ENCODE data around the gene CASKIN2. TPM values are rescaled to one million over a fixed set of nuclear protein-coding genes. Genes with fewer than 3 reads are reported as not detected.

Gene CASKIN2
- total RNA-seq, 6 donors from 2014 or later: 24.1 to 113 (median 48.5) TPM

DNA sequence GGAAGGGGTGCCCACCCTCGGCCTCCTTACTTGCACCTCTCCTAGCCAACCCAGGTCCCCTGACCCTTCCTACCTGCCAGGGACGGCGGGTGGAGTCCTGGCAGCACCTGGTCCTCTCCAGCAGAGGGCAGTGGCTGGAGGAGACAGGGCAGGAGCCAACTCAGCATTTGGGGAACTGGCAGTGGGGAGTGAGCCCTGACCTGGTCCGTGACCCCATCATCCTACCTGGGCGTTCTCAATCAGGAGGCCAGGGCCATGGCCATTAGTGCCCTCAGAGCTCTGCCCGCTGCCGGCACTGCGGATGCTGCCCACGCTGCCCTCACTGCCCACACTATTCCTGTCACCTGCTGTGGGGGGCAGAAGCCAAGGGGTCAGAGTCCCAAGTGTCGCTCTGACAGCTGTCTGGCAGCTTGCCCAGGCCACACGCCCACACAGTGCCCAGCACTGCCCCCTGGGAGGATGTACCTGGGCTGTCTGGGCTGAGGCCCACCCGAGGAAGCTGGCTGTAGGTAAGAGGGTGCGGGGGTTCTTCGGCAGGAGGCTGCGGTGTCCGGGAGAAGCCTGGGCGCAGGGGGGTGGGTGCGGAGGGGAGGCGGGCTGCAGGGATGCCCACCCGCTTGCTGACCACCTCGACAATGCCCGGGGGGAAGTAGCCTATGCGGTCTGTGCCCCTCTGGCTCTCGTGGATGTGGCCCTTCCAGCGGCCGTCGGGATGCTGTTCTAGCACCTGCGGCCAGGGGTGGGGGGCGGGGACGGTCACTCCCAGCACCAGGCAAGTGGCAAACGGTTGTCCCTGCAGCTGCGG, 10.8 kb downstream of the CASKIN2 start:
- no peaks in the 10 kb centered on the region for H3K27me3 ChIP-seq
- H3K9me3 ChIP-seq: no peaks in the 10 kb centered on the region
- TF ChIP-seq, protein P1, sequence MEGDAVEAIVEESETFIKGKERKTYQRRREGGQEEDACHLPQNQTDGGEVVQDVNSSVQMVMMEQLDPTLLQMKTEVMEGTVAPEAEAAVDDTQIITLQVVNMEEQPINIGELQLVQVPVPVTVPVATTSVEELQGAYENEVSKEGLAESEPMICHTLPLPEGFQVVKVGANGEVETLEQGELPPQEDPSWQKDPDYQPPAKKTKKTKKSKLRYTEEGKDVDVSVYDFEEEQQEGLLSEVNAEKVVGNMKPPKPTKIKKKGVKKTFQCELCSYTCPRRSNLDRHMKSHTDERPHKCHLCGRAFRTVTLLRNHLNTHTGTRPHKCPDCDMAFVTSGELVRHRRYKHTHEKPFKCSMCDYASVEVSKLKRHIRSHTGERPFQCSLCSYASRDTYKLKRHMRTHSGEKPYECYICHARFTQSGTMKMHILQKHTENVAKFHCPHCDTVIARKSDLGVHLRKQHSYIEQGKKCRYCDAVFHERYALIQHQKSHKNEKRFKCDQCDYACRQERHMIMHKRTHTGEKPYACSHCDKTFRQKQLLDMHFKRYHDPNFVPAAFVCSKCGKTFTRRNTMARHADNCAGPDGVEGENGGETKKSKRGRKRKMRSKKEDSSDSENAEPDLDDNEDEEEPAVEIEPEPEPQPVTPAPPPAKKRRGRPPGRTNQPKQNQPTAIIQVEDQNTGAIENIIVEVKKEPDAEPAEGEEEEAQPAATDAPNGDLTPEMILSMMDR (IDR thresholded peaks at IDR 0.05): peak; percentile 51 to 71 (median 63)
- TF ChIP-seq EP300 (IDR thresholded peaks at IDR 0.05) (no peak), POLR2AphosphoS5 (IDR thresholded peaks at IDR 0.05) (no peak)
- ATAC-seq (ENCODE audit: low FRiP score in 2 of 2): peak; percentile 0 to 27
- peak in 1 of 2 donors; percentile 75 for DNase-seq
- H3K4me3 ChIP-seq: no peak overlapping the region
- peaks cover 0 to 99% (median 61%) of the 10 kb centered on the region in 4 donors for H3K36me3 ChIP-seq
- 71 to 80% methylated on average over 15 to 16 of the region's 32 CpGs for WGBS, 2 donors
- peaks cover 18 to 58% (median 25%) of the 10 kb centered on the region in 4 donors for H3K4me1 ChIP-seq
- H3K27ac ChIP-seq: peak overlapping the region in 3 of 4 donors; percentile 21 to 57 (median 45)

DNA sequence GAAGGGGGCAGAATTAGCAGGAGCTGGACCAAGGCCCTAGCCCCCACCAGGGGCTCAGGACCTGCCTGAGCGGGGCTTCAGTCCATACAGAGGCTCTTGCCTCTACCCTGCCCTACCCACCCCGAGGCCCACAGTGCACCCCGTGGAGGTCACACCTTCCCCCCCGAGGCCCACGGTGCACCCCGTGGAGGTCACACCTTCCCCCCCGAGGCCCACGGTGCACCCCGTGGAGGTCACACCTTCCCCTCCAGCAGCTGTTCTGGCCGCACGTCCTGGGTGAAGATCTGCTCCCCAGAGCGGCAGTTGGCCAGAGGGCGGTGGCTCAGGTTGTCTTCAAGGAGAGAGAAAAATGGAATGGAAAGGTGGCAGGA, 11.4 kb downstream of the CASKIN2 start:
- Histone ChIP-seq H3K9me3 (no peaks in the 10 kb centered on the region), H3K36me3 (peaks cover 0 to 97% (median 66%) of the 10 kb centered on the region in 4 donors), H3K27me3 (no peaks in the 10 kb centered on the region), H3K4me3 (no peak overlapping the region), H3K27ac (peak overlapping the region in 2 of 4 donors; percentile 45 to 57), H3K4me1 (peaks cover 22 to 58% (median 26%) of the 10 kb centered on the region in 4 donors)
- no peak for ATAC-seq (ENCODE audit: low FRiP score in 2 of 2)
- peak in 1 of 2 donors; percentile 62 for DNase-seq
- TF ChIP-seq EP300 (IDR thresholded peaks at IDR 0.05) (no peak), POLR2A (IDR thresholded peaks at IDR 0.05) (no peak), POLR2AphosphoS5 (IDR thresholded peaks at IDR 0.05) (no peak)
- TF ChIP-seq, protein P1 (IDR thresholded peaks at IDR 0.05): no peak
- 78 to 84% methylated on average over 7 to 13 of the region's 13 CpGs for WGBS, 2 donors

DNA sequence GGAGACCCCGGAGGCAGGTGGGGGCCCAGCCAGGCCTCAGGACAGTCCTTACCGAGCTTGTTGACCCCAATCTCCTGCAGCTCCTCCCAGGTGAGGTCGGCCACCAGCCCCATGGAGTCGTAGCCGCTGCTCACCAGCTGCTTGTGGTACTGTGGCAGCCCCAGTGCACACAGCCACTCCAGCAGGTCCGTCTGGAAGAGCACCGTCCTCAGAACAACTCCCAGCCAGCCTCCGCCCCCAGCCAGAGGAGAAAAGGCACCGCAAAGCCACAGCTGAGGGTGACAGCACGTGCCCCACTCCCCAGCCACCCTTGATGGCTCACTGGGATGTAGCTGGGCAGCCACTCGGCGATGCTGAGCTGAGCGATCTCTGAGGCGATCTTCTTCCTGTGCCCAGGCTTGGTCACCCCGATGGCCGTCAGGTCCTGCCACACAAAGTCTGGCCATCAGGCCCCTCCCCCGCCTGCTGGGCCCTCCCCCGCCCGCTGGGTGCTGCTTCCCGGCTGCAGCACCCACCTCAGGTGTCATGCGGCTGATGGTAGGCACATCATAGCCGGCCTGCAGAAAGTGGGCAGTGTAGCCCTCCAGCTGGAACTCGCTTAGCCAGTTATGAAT, 11.9 kb downstream of the CASKIN2 start:
- peaks cover 22 to 58% (median 28%) of the 10 kb centered on the region in 4 donors for H3K4me1 ChIP-seq
- peaks cover 0 to 96% (median 71%) of the 10 kb centered on the region in 4 donors for H3K36me3 ChIP-seq
- H3K4me3 ChIP-seq: no peak overlapping the region
- 80 to 90% methylated on average over 5 to 12 of the region's 23 CpGs for WGBS, 2 donors
- TF ChIP-seq POLR2A (IDR thresholded peaks at IDR 0.05) (no peak), EP300 (IDR thresholded peaks at IDR 0.05) (no peak), POLR2AphosphoS5 (IDR thresholded peaks at IDR 0.05) (no peak)
- TF ChIP-seq, protein P1 (IDR thresholded peaks at IDR 0.05): no peak
- ATAC-seq (ENCODE audit: low FRiP score in 2 of 2) (no peak), DNase-seq (peak in 1 of 2 donors; percentile 64)
- peak overlapping the region in 1 of 4 donors; percentile 57 for H3K27ac ChIP-seq
- H3K27me3 ChIP-seq: no peaks in the 10 kb centered on the region
- no peaks in the 10 kb centered on the region for H3K9me3 ChIP-seq

DNA sequence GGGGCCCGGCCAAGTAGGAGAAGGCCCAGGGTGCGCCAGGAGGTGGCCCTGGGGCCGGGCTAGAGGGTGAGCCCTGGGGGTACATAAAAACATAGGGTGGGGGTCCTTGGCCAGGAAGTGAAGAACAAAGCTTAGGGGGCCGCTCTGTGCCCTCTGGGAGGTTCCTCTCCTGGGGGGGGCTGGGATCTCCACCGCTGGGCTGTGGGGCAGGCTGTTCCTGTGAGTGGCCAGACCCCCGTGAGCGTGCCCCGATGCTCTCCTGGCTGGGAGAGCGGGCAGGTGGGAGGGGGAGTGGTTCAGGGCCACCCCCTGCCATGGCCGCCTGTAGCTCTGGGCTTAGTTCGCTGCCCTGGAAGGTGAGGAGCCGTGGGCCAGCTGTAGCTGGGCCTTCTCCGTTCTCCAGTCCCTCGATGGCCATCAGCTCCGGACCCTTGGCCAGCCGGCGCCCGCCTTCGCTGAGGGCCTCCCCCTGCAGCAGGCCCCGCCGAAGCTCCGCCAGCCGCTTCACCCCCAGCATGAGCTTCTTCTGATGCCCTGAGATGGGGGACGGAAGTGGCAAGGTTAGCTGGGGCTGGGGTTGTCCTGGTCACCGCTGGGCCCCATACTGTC, 12.5 kb downstream of the CASKIN2 start:
- H3K4me3 ChIP-seq: no peak overlapping the region
- TF ChIP-seq EP300 (IDR thresholded peaks at IDR 0.05) (no peak), POLR2A (IDR thresholded peaks at IDR 0.05) (no peak), POLR2AphosphoS5 (IDR thresholded peaks at IDR 0.05) (no peak)
- TF ChIP-seq, protein P1 (IDR thresholded peaks at IDR 0.05): no peak
- H3K9me3 ChIP-seq: no peaks in the 10 kb centered on the region
- no peaks in the 10 kb centered on the region for H3K27me3 ChIP-seq
- 91% methylated on average over 25 of the region's 25 CpGs; no CpG with 5 or more reads in 1 of the 2 donors for WGBS, 2 donors
- H3K4me1 ChIP-seq: peaks cover 19 to 58% (median 30%) of the 10 kb centered on the region in 4 donors
- no peak for ATAC-seq (ENCODE audit: low FRiP score in 2 of 2)
- DNase-seq: peak in 1 of 2 donors; percentile 83
- H3K36me3 ChIP-seq: peaks cover 4 to 96% (median 77%) of the 10 kb centered on the region in 4 donors
- peak overlapping the region in 1 of 4 donors; percentile 62 for H3K27ac ChIP-seq

All from upper lobe of left lung (tissue), 6 donors.